Left ventricle myocardium superior (tissue), 1 donor: ENCODE measurements around the gene ERCC6L2. TPM values are rescaled to one million over a fixed set of nuclear protein-coding genes. Genes with fewer than 3 reads are reported as not detected.

Experiments
- ATAC-seq: fragments of 200-7000 bp; cut with Tn5 transposase; one replicate; pipeline ENCODE4 v1.9.1; 2020; ENCODE audit warnings: mild to moderate bottlenecking, moderate library complexity
- DNase-seq: peaks from one replicate; pipeline ENCODE4 v3.0.0-alpha.2; 2020
- intact Hi-C: fragments of 100-400 bp; cut with micrococcal nuclease; formaldehyde crosslinking; loops from one replicate; pipeline ENCODE4 v1.11.0; 2022
- long read RNA-seq: library from polyadenylated mRNA; unstranded; transcript quantifications from one replicate; pipeline ENCODE4 v2.0.0, GENCODE V29; 2021
- total RNA-seq: library from RNA; stranded (reverse); fragmentation: NEBNext Ultra II Directional; extraction: Animal tissue kit (Norgen Biotek cat#: 25700); gene quantifications from one replicate; pipeline ENCODE4 v1.2.1, GENCODE V29; 2021
- donor health status: DM: no; HTN: yes; CAD: no; lungs with severe emphysema.

Gene ERCC6L2, protein sequence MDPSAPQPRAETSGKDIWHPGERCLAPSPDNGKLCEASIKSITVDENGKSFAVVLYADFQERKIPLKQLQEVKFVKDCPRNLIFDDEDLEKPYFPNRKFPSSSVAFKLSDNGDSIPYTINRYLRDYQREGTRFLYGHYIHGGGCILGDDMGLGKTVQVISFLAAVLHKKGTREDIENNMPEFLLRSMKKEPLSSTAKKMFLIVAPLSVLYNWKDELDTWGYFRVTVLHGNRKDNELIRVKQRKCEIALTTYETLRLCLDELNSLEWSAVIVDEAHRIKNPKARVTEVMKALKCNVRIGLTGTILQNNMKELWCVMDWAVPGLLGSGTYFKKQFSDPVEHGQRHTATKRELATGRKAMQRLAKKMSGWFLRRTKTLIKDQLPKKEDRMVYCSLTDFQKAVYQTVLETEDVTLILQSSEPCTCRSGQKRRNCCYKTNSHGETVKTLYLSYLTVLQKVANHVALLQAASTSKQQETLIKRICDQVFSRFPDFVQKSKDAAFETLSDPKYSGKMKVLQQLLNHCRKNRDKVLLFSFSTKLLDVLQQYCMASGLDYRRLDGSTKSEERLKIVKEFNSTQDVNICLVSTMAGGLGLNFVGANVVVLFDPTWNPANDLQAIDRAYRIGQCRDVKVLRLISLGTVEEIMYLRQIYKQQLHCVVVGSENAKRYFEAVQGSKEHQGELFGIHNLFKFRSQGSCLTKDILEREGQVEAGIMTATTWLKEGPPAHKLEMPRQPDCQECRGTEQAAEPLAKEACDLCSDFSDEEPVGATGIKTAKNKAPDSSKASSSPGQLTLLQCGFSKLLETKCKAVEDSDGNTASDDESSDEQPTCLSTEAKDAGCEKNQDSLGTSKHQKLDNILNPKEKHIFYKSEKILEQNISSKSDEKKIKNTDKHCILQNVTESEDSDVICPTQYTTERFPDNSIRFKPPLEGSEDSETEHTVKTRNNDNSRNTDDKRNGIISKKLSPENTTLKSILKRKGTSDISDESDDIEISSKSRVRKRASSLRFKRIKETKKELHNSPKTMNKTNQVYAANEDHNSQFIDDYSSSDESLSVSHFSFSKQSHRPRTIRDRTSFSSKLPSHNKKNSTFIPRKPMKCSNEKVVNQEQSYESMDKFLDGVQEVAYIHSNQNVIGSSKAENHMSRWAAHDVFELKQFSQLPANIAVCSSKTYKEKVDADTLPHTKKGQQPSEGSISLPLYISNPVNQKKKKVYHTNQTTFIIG (N-terminal part only)
- total RNA-seq, result 22.9 TPM
- long read RNA-seq, partial matches to known transcripts, result 0 of 10 reads
- long read RNA-seq, other reads (novel, unspliced or antisense), result 10 of 10 reads

GRCh38 chr9:95875305-95876137 is at the start of gene ERCC6L2:
Gene ERCC6L2 (plus strand): TSS chr9:95875691. CDS start chr9:95876039, 348 bp downstream.
- DNase-seq (peak; percentile 96), ATAC-seq (peak; percentile 97)
- intact Hi-C loops, result no loop called here

DNA sequence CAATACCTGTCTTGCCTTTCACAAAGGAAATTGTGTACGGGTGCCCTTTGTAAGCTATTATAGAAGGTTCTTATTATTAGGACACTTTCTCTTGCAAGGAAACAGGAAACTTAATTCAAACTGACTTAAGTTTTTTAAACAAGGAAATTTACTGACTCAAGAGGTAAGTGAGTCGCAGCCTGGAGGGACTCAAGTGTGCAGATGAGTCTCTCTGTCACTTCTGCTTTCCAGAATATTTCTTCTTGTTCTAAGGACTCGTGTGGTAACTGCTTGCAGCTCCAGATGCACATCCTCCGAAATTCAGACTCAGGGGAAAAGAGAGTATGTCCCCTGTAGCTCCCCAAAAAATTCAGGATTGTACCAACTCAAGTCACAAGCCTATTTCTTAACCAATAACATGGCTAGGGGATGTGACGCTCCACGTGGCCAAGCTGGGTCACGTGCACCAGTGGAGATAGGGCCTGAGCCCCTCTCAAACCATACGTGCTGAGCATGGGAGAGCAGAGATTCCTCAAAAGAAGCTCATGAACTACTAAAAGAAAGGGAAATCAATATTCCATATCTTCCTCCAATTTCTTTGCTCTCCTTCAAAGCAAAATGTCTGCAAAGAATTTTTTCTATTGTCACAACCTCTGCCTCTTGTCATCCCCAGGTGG is 49.2 kb upstream of the ERCC6L2 start:
- ATAC-seq, result no peak
- intact Hi-C loops, result no loop called here
- DNase-seq, result no peak

- ATAC-seq, result no peak
- no peak for DNase-seq
- intact Hi-C loops, result no loop called here
These were observed 44.7 kb upstream of the ERCC6L2 start for GRCh38 chr9:95830768-95831167.

DNA sequence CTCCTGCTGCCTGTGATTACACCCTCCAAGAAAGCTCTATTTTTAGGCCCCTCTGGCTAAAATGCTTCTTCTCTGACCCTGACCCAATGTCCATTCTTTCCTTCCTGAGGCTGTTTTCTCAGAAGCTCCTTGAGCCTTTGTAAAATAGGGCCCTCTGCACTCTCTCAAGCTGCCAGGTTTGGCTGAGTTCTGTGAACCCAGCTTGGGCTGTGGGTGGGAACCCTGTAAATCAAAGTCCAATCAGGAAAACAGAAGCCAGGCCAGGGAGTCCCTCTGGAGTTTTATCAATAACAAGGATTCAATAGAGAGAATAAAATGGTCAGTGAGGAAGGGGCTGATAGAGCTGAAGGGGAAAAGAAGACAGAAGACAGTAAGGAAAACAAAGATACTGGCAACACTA is 43.7 kb upstream of the ERCC6L2 start:
- intact Hi-C loops, result no loop called here
- DNase-seq, result no peak
- no peak for ATAC-seq

- intact Hi-C loops, result no loop called here
- DNase-seq (no peak), ATAC-seq (peak; percentile 56)
These were observed 41.8 kb upstream of the ERCC6L2 start for GRCh38 chr9:95833546-95834178.

DNA sequence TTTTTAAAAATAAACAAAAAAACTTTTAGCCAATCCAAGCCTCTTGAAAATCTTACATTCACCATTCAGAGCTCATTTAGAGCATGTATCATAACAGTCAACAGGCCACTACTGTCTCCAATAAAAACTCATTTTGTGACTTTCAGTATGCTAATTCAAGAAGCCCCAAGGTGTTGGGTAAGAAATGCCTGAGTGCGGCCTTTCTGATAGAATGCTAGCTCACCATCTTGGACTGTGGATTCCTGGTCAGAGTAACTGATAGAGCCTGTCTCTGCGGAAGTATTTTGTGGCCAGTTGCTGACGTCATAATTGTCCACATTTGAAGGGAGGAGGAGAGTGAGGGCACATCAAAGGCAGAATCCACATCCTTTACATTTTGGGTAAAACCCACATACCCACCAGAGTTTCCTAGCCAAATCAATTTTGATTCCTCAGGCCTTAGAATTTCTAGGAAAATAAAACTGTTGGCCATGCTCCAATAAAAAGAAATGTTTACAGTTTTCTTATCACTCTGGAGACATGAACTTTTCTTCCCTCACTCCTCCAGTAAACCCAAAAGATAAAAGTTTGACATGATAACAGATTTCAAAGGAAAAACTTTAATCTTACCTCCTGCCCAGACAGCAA is 41.1 kb upstream of the ERCC6L2 start:
- intact Hi-C loops, result no loop called here
- no peak for DNase-seq
- ATAC-seq, result no peak

GRCh38 chr9:95835393-95835792 is 40.1 kb upstream of the ERCC6L2 start:
- intact Hi-C loops, result no loop called here
- DNase-seq (no peak), ATAC-seq (no peak)

- DNase-seq (no peak), ATAC-seq (no peak)
- intact Hi-C loops, result no loop called here
These were observed 39.4 kb upstream of the ERCC6L2 start for GRCh38 chr9:95836072-95836471.

DNA sequence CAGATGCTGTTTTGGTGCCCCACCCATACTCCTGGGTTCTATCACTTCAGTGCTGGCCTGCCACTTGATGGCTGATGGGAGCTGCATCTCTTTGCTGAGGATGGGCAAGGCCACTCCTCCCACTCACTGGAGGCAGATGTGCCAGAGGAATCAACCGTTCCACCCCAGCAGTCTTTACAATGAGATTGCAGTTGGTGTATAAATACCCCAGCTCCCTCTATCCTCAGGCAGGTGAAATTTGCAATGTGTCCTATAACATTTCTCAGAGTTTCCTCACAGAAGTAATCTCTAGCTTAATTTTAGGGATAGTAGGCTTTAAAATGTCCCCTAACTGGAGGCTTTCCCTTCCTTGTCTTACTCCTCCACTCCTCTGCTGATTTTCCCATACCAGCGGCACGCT is 36.5 kb upstream of the ERCC6L2 start:
- no peak for DNase-seq
- no peak for ATAC-seq
- intact Hi-C loops, result no loop called here

GRCh38 chr9:95840074-95840473 is 35.4 kb upstream of the ERCC6L2 start:
- DNase-seq (no peak), ATAC-seq (no peak)
- intact Hi-C loops, result no loop called here

GRCh38 chr9:95841377-95841776 is 34.1 kb upstream of the ERCC6L2 start:
- intact Hi-C loops, result no loop called here
- no peak for DNase-seq
- ATAC-seq, result no peak

DNA sequence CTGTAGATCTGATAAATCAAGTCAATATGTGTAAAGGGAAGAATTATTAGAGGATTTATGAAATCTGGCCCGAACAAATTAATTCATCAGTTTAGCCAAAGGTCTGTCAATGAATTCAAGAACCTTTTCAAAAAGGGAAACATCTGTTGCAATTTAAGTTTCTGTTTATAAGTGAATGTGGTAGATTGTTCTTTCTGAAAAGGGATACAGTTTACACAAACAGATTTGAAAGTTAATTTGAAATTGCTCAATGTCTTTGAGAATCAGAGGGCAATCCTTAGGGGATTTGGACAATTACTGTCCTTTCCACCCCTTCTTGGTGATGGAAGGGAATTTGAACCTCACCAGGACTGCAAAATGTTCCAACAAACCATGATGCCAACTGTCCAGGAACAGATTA is 29.7 kb upstream of the ERCC6L2 start:
- intact Hi-C loops, result no loop called here
- ATAC-seq, result no peak
- no peak for DNase-seq

- ATAC-seq (no peak), DNase-seq (no peak)
- intact Hi-C loops, result no loop called here
These were observed 26.7 kb upstream of the ERCC6L2 start for GRCh38 chr9:95848764-95849163.

DNA sequence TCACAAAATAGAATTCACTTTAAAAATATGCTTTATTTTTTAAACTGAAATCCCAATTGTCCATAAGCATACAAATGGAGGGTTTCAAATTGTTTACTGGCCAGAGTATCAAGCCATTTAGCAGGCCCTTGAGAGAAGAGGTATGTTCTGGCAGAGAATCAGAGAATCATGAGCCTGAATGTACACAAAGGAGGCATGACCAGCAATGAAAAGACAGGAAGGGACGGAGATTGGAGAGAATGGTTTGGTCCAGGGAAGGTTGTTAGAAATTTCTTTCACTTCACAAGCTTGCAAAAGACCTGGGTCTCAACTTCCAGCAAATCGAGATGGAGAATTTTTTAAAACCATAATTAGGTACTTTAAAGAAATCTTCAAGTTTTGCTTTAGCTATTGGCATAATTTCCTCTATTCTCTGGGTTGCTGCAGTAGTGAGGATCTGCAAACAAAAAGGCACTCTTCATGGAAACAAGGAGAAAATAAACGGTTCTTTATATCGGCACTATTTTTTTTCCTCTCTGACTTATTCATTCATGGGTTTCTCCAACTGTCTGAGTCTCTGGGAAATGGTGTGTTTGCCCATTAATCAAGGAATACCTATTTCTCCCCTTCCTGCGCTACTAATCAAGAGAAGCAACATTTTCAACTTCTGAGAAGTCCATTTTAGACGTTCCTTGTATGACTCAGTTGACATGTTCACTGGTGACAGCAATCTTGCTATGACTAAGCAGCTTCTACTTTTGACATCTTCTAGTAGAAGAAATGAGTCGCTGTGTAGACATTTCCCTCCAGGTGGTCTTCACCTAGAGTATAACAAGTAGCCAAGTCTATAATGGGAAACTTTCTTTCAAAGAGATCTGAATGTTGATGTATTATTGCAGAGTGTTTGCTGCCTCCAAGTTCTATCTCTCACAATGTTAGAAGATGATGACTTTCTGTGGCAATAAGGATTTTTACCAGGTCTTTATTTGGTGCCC is 23.1 kb upstream of the ERCC6L2 start:
- DNase-seq (no peak), ATAC-seq (no peak)
- intact Hi-C loops, result no loop called here

GRCh38 chr9:95854386-95855020 is 21.0 kb upstream of the ERCC6L2 start:
- DNase-seq, result no peak
- intact Hi-C loops, result no loop called here
- ATAC-seq, result no peak

- intact Hi-C loops, result no loop called here
- ATAC-seq (no peak), DNase-seq (no peak)
These were observed 19.5 kb upstream of the ERCC6L2 start for GRCh38 chr9:95855961-95856360.
